NCI-H2081 treated with DMSO at 0.1 percent for 48 hours (cell line): ENCODE data around the gene HIBCH.

Source experiments
- DNase-seq: peaks from one replicate; lab custom pipeline; 2025; lab: John Stamatoyannopoulos, UW

The HIBCH gene

GRCh38 chr2:190188289-190188688, 131.3 kb downstream of the HIBCH start:
- DNase-seq = no peak

GRCh38 chr2:190186238-190186637, 133.4 kb downstream of the HIBCH start:
- DNase-seq = no peak

- DNase-seq = no peak
Observed at GRCh38 chr2:190185380-190185779, 134.2 kb downstream of the HIBCH start.

- DNase-seq = no peak
Observed at GRCh38 chr2:190184460-190184859, 135.2 kb downstream of the HIBCH start.

- DNase-seq = no peak
Observed at GRCh38 chr2:190183539-190183938, 136.1 kb downstream of the HIBCH start.

GRCh38 chr2:190182071-190182524, 137.5 kb downstream of the HIBCH start:
- no peak for DNase-seq

- DNase-seq = no peak
Observed at GRCh38 chr2:190181123-190181669, 138.4 kb downstream of the HIBCH start.

- DNase-seq = no peak
Observed at GRCh38 chr2:190180313-190181122, 139.1 kb downstream of the HIBCH start.

- DNase-seq = no peak
Observed at GRCh38 chr2:190179754-190180312, 139.8 kb downstream of the HIBCH start.

- no peak for DNase-seq
Observed at GRCh38 chr2:190178066-190178722, 141.4 kb downstream of the HIBCH start.

- no peak for DNase-seq
Observed at GRCh38 chr2:190177249-190178040, 142.2 kb downstream of the HIBCH start.

- no peak for DNase-seq
Observed at GRCh38 chr2:190173392-190173791, 146.2 kb downstream of the HIBCH start.

- no peak for DNase-seq
Observed at GRCh38 chr2:190170673-190171072, 149.0 kb downstream of the HIBCH start.

GRCh38 chr2:190169221-190170072, 150.2 kb downstream of the HIBCH start:
- DNase-seq = no peak

GRCh38 chr2:190167702-190168101, 151.9 kb downstream of the HIBCH start:
- DNase-seq = no peak

GRCh38 chr2:190165491-190165890, 154.1 kb downstream of the HIBCH start:
- DNase-seq = no peak

- DNase-seq = no peak
Observed at GRCh38 chr2:190162851-190163250, 156.8 kb downstream of the HIBCH start.

GRCh38 chr2:190159453-190159852, 160.2 kb downstream of the HIBCH start:
- no peak for DNase-seq

- no peak for DNase-seq
Observed at GRCh38 chr2:190158798-190159434, 160.7 kb downstream of the HIBCH start.
